ENCODE results near the gene YARS1. TPM values are rescaled to one million over a fixed set of nuclear protein-coding genes. Genes with fewer than 3 reads are reported as not detected.

YARS1 gene
- polyA plus RNA-seq, 3 donors: 22.5 to 63.1 (median 35.5) TPM

- 63 to 70% (median 68%) methylated on average over 9 of the region's 9 CpGs for WGBS, 3 donors
- H3K27ac ChIP-seq (ENCODE audit: low read depth, low read length): no peak overlapping the region
Observed at GRCh38 chr1:32733582-32734321, 83.4 kb downstream of the YARS1 start.

- 79 to 82% (median 81%) methylated on average over 14 of the region's 14 CpGs for WGBS, 3 donors
- no peak overlapping the region for H3K27ac ChIP-seq (ENCODE audit: low read depth, low read length)
Observed at GRCh38 chr1:32729254-32730046, 87.7 kb downstream of the YARS1 start.

- H3K27ac ChIP-seq (ENCODE audit: low read depth, low read length): no peak overlapping the region
- 91 to 93% (median 91%) methylated on average over 7 of the region's 7 CpGs for WGBS, 3 donors
Observed at GRCh38 chr1:32728413-32729077, 88.6 kb downstream of the YARS1 start.

GRCh38 chr1:32727876-32728275, 89.3 kb downstream of the YARS1 start:
- no peak overlapping the region for H3K27ac ChIP-seq (ENCODE audit: low read depth, low read length)
- 96 to 100% (median 98%) methylated on average over 1 of the region's 1 CpG for WGBS, 3 donors

GRCh38 chr1:32725615-32725982, 91.6 kb downstream of the YARS1 start:
- WGBS, 3 donors: 77 to 80% (median 79%) methylated on average over 3 of the region's 3 CpGs
- no peak overlapping the region for H3K27ac ChIP-seq (ENCODE audit: low read depth, low read length)

Other genes with a start within 250 kb of the YARS1 start
- gene ZBTB8OS, start 166.8 kb downstream of the YARS1 start, polyA plus RNA-seq: 10 to 100 TPM; 23.4 to 53.5 (median 35.9) TPM
- gene RBBP4, start 166.2 kb downstream of the YARS1 start, polyA plus RNA-seq: 10 to 100 TPM; 41.3 to 45.5 (median 45.3) TPM
- gene SYNC, start 114.6 kb downstream of the YARS1 start, polyA plus RNA-seq: 1 to 10 TPM in 2 of 3 donors, under 1 TPM in 1; 0.56 to 9.0 (median 5.6) TPM
- gene S100PBP, start 295 bp upstream of the YARS1 start, polyA plus RNA-seq: 10 to 100 TPM in 1 of 3 donors, 1 to 10 TPM in 2; 2.9 to 11.7 (median 8.7) TPM
- gene FNDC5, start 53.6 kb upstream of the YARS1 start, polyA plus RNA-seq: 1 to 10 TPM in 1 of 3 donors, under 1 TPM in 2; 0.59 to 4.2 (median 0.77) TPM
- gene HPCA, start 69.1 kb upstream of the YARS1 start, polyA plus RNA-seq: 1 to 10 TPM in 1 of 3 donors, under 1 TPM in 2; 0.04 to 1.1 (median 0.25) TPM
- 10 to 100 TPM; 19.6 to 41.3 (median 24.4) TPM for gene TMEM54, start 84.0 kb upstream of the YARS1 start, polyA plus RNA-seq
- 10 to 100 TPM in 2 of 3 donors, 1 to 10 TPM in 1; 6.2 to 20.1 (median 11.7) TPM for gene RNF19B, start 147.5 kb upstream of the YARS1 start, polyA plus RNA-seq
- 100 to 1,000 TPM in 2 of 3 donors, 10 to 100 TPM in 1; 60.1 to 134 (median 116) TPM for gene AK2, start 219.5 kb upstream of the YARS1 start, polyA plus RNA-seq

Measured in adipose tissue (tissue), 3 donors.